ELF-1 (cell line): ENCODE data around the gene CIT.

Experiments
- DNase-seq: peaks from one replicate; pipeline ENCODE4 v3.0.0-alpha.2; 2016; ENCODE audit warnings: low read depth, low spot score

CIT gene

DNA sequence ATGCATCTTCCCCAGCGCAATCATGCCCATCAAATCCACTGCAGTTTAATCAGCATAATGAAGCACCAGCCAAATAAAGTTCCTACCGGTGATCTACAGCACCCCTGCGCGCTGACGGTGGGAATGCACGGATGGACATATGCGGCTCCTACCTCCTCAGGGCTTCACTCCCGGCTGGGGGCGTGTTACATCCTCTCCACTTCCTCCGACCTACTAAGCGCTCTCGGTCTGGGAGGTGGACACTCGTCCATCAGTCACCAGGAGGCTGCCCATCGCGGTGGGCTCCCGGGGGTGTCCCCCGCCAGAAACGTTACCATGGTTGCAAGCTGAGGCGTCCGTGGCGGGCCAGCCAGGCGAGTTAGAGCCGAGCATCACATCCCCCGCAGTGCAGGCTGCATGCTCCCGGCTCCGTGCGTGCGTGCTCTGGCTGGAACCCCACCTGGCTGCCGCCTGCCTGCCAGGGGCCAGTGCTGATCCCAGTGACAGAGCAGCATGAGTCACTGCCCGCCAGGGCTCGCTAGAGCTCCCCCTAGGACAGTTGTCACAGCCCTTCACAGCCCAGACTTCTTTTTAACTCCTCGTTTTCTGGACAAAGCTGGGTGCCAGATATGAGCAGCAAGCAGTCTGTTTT is 73.0 kb downstream of the CIT start:
- DNase-seq = peak; percentile 91

DNA sequence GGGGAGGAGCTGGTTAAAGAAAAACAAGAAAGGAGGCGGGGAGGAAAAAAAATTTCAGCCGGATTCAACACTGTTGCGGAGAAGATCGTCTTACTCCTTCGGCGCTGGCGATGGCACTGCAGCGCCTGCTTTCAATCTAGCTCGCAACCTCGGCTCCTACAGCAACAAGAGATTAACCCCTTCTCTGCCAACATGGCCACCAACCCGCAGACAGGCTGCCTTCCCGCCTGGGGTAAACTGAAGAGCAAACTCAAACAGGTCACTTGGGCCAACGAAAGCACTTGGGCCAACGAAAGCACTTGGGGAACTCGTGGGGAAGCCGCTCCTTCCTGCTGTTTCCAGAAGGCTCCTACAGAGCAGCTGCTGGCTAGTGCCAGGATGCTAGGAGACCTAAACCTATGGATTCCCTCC is 73.7 kb downstream of the CIT start:
- DNase-seq = peak; percentile 66

DNA sequence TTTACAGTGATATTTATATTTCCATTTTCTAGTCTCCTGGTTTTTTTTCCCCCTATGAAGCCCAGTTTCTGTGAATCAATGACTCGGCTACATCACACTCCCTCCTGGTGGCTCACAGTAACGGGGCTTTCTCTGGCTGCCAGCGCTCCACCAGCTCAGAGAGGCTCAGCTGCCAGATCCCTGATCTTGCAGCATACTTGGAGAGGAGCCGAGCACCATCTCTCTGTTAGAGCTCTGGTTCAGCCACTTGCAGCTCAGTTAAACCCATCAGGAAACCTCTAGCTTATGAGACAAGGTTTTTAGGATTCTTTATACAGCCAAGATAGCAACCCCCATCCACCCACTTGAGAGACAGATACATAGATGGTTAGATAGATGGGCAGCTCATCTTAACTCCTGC is 74.6 kb downstream of the CIT start:
- no peak for DNase-seq

DNA sequence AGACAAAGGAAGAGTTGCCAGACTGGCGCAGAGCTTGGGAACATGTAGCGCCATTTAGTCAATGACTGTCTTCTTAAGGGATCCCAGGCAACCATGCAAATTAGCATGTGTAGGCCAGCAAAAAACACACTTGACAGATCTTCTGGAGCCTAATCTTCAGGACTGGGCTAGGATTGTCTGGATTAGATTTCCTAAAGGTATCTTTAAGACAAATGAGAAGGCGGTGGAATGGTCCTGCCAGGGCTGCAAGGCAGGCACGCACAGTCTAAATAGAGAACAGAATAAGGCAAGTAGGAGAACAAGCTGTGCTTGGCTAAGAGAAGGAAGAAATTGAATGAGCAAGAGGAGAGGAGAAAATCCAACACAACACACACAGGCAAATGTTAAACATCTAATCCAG is 80.0 kb downstream of the CIT start:
- DNase-seq = no peak

GRCh38 chr12:119796292-119796691 is 80.8 kb downstream of the CIT start:
- no peak for DNase-seq

DNA sequence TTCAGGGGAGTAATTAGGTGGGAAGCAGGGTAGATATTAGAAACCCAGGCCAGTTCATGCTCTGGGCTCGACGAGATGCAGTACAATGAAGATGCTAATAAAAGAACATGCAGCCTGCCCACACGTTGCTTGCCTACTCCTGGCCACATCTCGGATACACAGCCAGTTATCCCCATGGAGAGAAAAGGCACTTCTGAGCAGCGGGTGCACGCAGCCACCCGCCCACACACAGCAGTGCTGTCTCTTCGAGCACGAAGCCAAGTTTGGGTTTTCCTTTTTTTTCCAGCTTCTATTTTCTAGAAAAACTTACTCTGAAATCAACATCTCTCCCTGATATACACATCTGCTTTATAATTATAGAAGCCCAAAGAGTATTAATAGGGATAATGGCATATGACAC is 85.7 kb downstream of the CIT start:
- no peak for DNase-seq

GRCh38 chr12:119788786-119789185 is 88.3 kb downstream of the CIT start:
- DNase-seq = no peak

DNA sequence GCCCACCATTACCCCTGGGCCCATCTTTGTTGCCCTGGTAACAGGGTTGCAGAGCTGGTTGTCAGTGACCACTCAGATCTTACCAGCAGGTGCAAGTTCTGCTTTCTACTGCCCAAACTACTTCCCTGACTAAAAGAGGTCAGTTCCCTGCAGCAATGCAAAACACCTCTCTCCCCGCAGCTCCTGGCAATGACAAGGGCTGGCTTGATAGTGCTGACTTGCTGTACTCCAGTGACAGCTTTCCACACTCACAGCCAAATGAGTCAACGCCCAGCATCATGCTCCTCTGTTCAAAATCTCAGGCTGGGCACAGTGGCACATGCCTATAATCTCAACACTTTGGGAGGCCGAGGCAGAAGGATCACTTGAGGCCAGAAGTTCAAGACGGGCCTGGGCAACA is 90.6 kb downstream of the CIT start:
- no peak for DNase-seq

- DNase-seq = no peak
Measured at GRCh38 chr12:119784673-119785072, 92.4 kb downstream of the CIT start.

- no peak for DNase-seq
Measured at GRCh38 chr12:119783787-119784186, 93.3 kb downstream of the CIT start.

- DNase-seq = no peak
Measured at GRCh38 chr12:119781804-119782203, 95.3 kb downstream of the CIT start.

GRCh38 chr12:119780786-119781434 is 96.2 kb downstream of the CIT start:
- DNase-seq = peak; percentile 18

GRCh38 chr12:119775246-119775895 is 101.7 kb downstream of the CIT start:
- DNase-seq = peak; percentile 57

DNA sequence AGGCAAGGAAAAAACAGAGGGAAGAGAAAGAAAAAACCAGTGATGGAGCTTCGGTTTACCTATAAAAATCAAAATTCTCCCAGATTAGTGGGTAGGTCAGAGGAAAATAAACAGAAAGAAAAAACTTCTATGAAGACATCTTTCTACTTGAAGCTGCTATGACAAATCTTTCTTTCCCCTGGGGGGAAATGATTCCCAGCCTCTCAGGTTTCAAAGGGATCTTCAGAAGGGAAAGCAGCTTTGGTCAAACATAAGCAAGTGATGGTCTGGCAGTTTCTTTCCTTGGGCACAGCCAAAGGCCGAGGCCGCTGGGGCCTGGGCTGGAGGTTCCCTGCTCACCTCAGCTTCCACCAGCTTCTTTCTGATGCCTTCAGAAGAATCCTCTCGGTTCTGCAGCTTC is 104.7 kb downstream of the CIT start:
- peak; percentile 37 for DNase-seq

GRCh38 chr12:119770146-119770545 is 107.0 kb downstream of the CIT start:
- DNase-seq = no peak

DNA sequence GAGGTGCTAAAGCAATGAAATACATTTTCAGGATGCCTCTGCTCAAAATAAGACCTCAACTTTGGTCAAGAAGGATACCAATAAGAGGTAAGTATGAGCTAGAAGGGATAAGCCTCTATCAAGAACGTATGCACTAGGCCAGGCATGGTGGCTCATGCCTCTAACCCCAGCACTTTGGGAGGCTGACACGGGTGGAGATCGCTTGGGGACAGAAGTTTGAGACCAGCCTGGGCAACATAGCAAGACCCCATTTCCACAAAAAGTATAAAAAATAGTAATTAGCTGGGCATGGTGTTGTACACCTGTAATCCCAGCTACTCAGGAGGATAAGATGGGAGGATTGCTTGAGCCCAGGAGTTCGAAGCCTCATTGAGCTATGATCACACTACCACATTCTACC is 114.5 kb downstream of the CIT start:
- DNase-seq = no peak

GRCh38 chr12:119758722-119759121 is 118.4 kb downstream of the CIT start:
- no peak for DNase-seq

DNA sequence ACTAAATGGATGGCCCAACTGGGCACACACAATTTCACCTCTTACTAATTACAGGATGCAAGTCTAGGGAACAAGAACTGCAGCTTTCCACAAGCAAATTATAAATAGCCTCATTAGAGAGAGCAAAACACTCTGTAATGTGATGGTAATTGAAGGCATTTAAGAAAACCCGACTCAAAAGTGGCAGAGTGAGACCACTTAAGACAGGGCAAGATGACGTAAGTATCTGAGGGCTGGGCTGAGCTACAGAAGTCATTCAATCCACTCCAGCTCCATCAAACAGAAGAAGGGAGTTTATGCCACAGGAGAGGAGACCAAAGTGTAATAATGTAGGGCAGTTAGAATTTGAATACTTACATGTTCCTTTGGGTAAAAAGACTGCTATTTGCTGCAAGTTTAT is 118.9 kb downstream of the CIT start:
- no peak for DNase-seq

- no peak for DNase-seq
Measured at GRCh38 chr12:119751961-119752360, 125.2 kb downstream of the CIT start.

- DNase-seq = peak; percentile 5
Measured at GRCh38 chr12:119749666-119750065, 127.5 kb downstream of the CIT start.

DNA sequence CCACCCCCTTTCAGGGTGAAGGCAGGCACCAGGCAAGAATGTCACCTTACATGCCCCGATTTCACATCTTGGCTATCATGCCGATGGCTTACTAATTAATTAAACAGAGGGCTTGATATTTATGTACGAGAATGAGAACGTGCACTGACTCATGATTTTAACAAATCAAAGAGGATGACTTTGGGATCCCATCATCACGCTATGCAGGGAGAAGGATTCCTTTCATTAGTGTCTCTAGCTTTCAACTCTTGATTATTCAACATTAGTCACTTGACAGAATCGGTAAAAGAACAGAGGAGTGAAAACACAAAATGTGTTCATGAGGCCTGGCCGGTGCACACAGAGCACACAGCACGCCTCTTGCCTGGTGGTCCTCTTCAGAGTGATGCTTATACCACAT is 128.6 kb downstream of the CIT start:
- no peak for DNase-seq

- DNase-seq = no peak
Measured at GRCh38 chr12:119746169-119746568, 131.0 kb downstream of the CIT start.

DNA sequence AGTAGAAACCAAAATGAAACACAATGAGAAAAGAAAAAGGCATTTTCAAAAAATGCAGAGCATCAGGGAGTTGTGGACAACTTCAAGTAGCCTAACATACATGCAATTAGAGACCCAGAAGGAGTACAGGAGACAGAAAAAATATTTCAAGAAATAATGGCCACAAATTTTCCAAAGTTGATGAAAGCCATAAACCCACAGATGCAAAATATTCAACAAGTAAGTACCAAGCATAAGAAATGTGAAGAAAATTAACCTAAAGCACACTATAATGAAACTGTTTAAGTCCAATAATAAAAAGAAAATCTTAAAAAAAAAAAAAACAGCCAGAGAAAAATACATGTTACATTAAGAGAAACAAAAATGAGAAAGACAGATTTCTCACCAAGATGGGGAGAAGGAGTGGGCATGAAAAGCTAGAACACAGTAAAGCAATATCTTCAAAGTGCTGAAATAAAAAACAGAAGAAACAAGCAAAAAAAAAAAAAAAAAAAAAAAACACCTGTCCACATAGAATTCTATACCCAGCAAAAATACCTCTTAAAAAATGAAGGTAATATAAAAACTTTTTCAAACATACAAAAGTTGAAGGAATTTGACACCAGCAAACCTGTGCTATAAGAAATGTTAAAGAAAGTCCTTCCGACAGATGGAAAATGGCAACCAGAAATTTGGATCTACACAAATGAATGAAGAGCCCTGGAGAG is 132.1 kb downstream of the CIT start:
- DNase-seq = no peak
